ENCODE data around the gene CDK5RAP2.

- no peak for TF ChIP-seq POLR2AphosphoS5 (IDR thresholded peaks at IDR 0.05; ENCODE audit: borderline replicate concordance, low read depth, low read length)
- TF ChIP-seq EZH2 (IDR thresholded peaks at IDR 0.05): no peak
- no peak for TF ChIP-seq FOXP2 (optimal IDR thresholded peaks at IDR 0.05; ENCODE audit: control extremely low read depth, extremely low read length, insufficient read depth)
Observed at GRCh38 chr9:120450916-120451315, 129.1 kb downstream of the CDK5RAP2 start.
